Kidney (tissue), 22 donors: ENCODE data around the gene TYR. TPM values are rescaled to one million over a fixed set of nuclear protein-coding genes. Genes with fewer than 3 reads are reported as not detected.
A peak's percentile ranks its signal among the peaks of the same experiment; 100 is the strongest.

Source experiments
- DNase-seq, 5 donors: peaks; one replicate each; pipeline ENCODE4 v3.0.0-alpha.2; 2013 to 2020
- FAIRE-seq: peaks from 2 replicates; lab custom pipeline; 2012; peaks lifted over from hg19 to GRCh38; lab: Jason Lieb, UNC
- H3K27ac ChIP-seq, 2 donors: one replicate each; pipeline ENCODE4 v1.7.0; 2013; ENCODE audit warnings: low read depth in 2 of 2, low read length in 2 of 2, inconsistent platforms in 1 of 2
- H3K27me3 ChIP-seq: one replicate; pipeline ENCODE4 v1.7.1; 2013; ENCODE audit warnings: low read length, inconsistent platforms; ENCODE audit not compliant: control insufficient read depth, insufficient read depth
- H3K36me3 ChIP-seq, 3 donors: one replicate each; pipeline versions ENCODE4 v1.7.0 to v1.7.1; 2013; ENCODE audit warnings: low read length in 3 of 3, control low read depth in 1 of 3, inconsistent platforms in 1 of 3; ENCODE audit not compliant: insufficient read depth in 3 of 3, control insufficient read depth in 2 of 3
- H3K4me1 ChIP-seq, 3 donors: one replicate each; pipeline versions ENCODE4 v1.7.0 to v1.7.1; 2013; ENCODE audit warnings: low read length in 3 of 3, inconsistent platforms in 1 of 3, low read depth in 1 of 3; ENCODE audit not compliant: control insufficient read depth in 2 of 3, insufficient read depth in 2 of 3
- H3K4me3 ChIP-seq, 3 donors: one replicate each; pipeline versions ENCODE4 v1.7.0 to v1.8.1; 2013; ENCODE audit warnings: low read length in 3 of 3, control low read depth in 1 of 3, inconsistent platforms in 1 of 3
- H3K9ac ChIP-seq, 3 donors: one replicate each; pipeline versions ENCODE4 v1.7.0 to v1.7.1; 2013; ENCODE audit warnings: low read length in 3 of 3, control low read depth in 1 of 3, inconsistent platforms in 1 of 3
- H3K9me3 ChIP-seq, 3 donors: one replicate each; pipeline versions ENCODE4 v1.7.0 to v1.7.1; 2013; ENCODE audit warnings: low read length in 3 of 3, control low read depth in 1 of 3, inconsistent platforms in 1 of 3; ENCODE audit not compliant: control insufficient read depth in 2 of 3, insufficient read depth in 1 of 3
- CTCF ChIP-seq: IDR thresholded peaks from 3 replicates; pipeline ENCODE4 v1.5.1; 2012; ENCODE audit warnings: mild to moderate bottlenecking, moderate library complexity, borderline replicate concordance; ENCODE audit not compliant: insufficient read depth; ENCODE audit errors: extremely low read depth
- intact Hi-C: fragments of 100-400 bp; cut with DNase I; formaldehyde crosslinking; loops from one replicate; pipeline ENCODE4 v1.11.1; 2022
- long read RNA-seq, 10 donors: library from polyadenylated mRNA in 1 of 10; unstranded in 1 of 10; transcript quantifications; one replicate each; pipeline ENCODE4 v2.0.0 and lab custom pipeline, GENCODE V29; 2021 to 2026
- polyA plus RNA-seq: library from polyadenylated mRNA; stranded (reverse); fragments of 350-450 nt; fragmentation: Illumina TruSeq; extraction: RNeasy Lipid Tissue Mini Kit (QIAGEN cat#74804); gene quantifications from one replicate; pipeline ENCODE4 v1.2.3, GENCODE V29; 2014; ENCODE audit warnings: low read depth, low replicate concordance; ENCODE audit not compliant: insufficient read depth
- total RNA-seq: library from RNA; stranded (reverse); fragmentation: NEBNext Ultra II Directional; extraction: Animal tissue kit (Norgen Biotek cat#: 25700); gene quantifications from one replicate; pipeline ENCODE4 v1.2.1, GENCODE V29; 2021
- donor health status: control.
- donor health status: control.
- donor health status: control.
- donor health status: control.
- donor health status: control.
- donor health status: DM: yes; HTN: yes; CAD: no.
- donor health status: Normal renal cell carcinoma (clear cell type).

Gene TYR
- total RNA-seq (not detected), polyA plus RNA-seq (not detected)
- long read RNA-seq, donor 1, result 0 reads
- long read RNA-seq, donor 2, result 0 reads
- long read RNA-seq, donor 3, result 0 reads
- long read RNA-seq, donor 4, result 0 reads
- long read RNA-seq, donor 5, result 0 reads
- long read RNA-seq, donor 6, partial matches to known transcripts, result 29 of 29 reads
- long read RNA-seq, donor 6, other reads (novel, unspliced or antisense), result 0 of 29 reads
- long read RNA-seq, donor 7, result 0 reads
- long read RNA-seq, donor 8, result 0 reads
- long read RNA-seq, donor 9, result 0 reads
- long read RNA-seq, donor 10, result 0 reads

GRCh38 chr11:89177691-89178231 is at the start of gene TYR:
Gene TYR, plus strand, starts transcription at chr11:89177875. Its CDS starts 79 bp downstream, at chr11:89177954.
- no peak for TF ChIP-seq CTCF
- intact Hi-C loops, result no loop called here
- Histone ChIP-seq H3K4me1 (no peaks in the 10 kb centered on the region), H3K27me3 (no peaks in the 10 kb centered on the region), H3K9me3 (no peaks in the 10 kb centered on the region), H3K36me3 (no peaks in the 10 kb centered on the region), H3K9ac (no peak within 1 kb of the TSS), H3K27ac (no peak within 1 kb of the TSS), H3K4me3 (no peak within 1 kb of the TSS)
- FAIRE-seq (no peak), DNase-seq (peak in 1 of 5 donors; percentile 22)

GRCh38 chr11:89136606-89137005 is 41.1 kb upstream of the TYR start:
- no peak for FAIRE-seq
- no peaks in the 10 kb centered on the region for H3K27me3 ChIP-seq
- no peak overlapping the region for H3K4me3 ChIP-seq
- no peak overlapping the region for H3K27ac ChIP-seq
- no peaks in the 10 kb centered on the region for H3K9me3 ChIP-seq
- H3K36me3 ChIP-seq, result no peaks in the 10 kb centered on the region
- no peak overlapping the region for H3K9ac ChIP-seq
- DNase-seq, result no peak
- intact Hi-C loops, result no loop called here
- H3K4me1 ChIP-seq, result no peaks in the 10 kb centered on the region
- no peak for TF ChIP-seq CTCF

- no peak overlapping the region for H3K9ac ChIP-seq
- no peak overlapping the region for H3K4me3 ChIP-seq
- no peak for DNase-seq
- no peaks in the 10 kb centered on the region for H3K9me3 ChIP-seq
- H3K27me3 ChIP-seq, result no peaks in the 10 kb centered on the region
- TF ChIP-seq CTCF, result no peak
- no peaks in the 10 kb centered on the region for H3K36me3 ChIP-seq
- no peak for FAIRE-seq
- intact Hi-C loops, result no loop called here
- no peak overlapping the region for H3K27ac ChIP-seq
- H3K4me1 ChIP-seq, result no peaks in the 10 kb centered on the region
Observed at GRCh38 chr11:89147229-89147628, 30.4 kb upstream of the TYR start.
